Stimulated activated CD4-positive, alpha-beta T cell treated with anti-CD3 and anti-CD28 coated beads, TNF-alpha, amount 100 ng/mL, for 4 hours (primary cell): ENCODE measurements around the gene SRD5A1.
"Not testable (repeated sequence)": the region's sequence is repeated elsewhere in the genome, so short reads cannot be mapped to it uniquely, and the experiment has no call there.

Experiments used
- DNase-seq, 3 experiments: peaks; one replicate each; pipeline ENCODE4 v3.0.0-alpha.2; 2020; ENCODE audit warnings: low read depth in 3 of 3

Gene SRD5A1

GRCh38 chr5:6644794-6645241 lies 11.6 kb downstream of the SRD5A1 start:
- no peak for DNase-seq

- DNase-seq = not testable (repeated sequence)
Observed at GRCh38 chr5:6645571-6646362, 12.5 kb downstream of the SRD5A1 start.

GRCh38 chr5:6649186-6649585 lies 15.9 kb downstream of the SRD5A1 start:
- no peak for DNase-seq

- no peak for DNase-seq
Observed at GRCh38 chr5:6649681-6650080, 16.4 kb downstream of the SRD5A1 start.

- no peak for DNase-seq
Observed at GRCh38 chr5:6652025-6652424, 18.8 kb downstream of the SRD5A1 start.

GRCh38 chr5:6655432-6655831 lies 22.2 kb downstream of the SRD5A1 start:
- DNase-seq = no peak

GRCh38 chr5:6656680-6657079 lies 23.4 kb downstream of the SRD5A1 start:
- no peak for DNase-seq

GRCh38 chr5:6659941-6660684 lies 26.9 kb downstream of the SRD5A1 start:
- no peak for DNase-seq

- DNase-seq = no peak
Observed at GRCh38 chr5:6660688-6661087, 27.4 kb downstream of the SRD5A1 start.

- no peak for DNase-seq
Observed at GRCh38 chr5:6666762-6667161, 33.5 kb downstream of the SRD5A1 start.

- no peak for DNase-seq
Observed at GRCh38 chr5:6667648-6668047, 34.4 kb downstream of the SRD5A1 start.

- not testable (repeated sequence) for DNase-seq
Observed at GRCh38 chr5:6668717-6669116, 35.5 kb downstream of the SRD5A1 start.

- no peak for DNase-seq
Observed at GRCh38 chr5:6673031-6673430, 39.8 kb downstream of the SRD5A1 start.

GRCh38 chr5:6673963-6674362 lies 40.7 kb downstream of the SRD5A1 start:
- no peak for DNase-seq

- DNase-seq = no peak
Observed at GRCh38 chr5:6674421-6674820, 41.2 kb downstream of the SRD5A1 start.

- DNase-seq = no peak
Observed at GRCh38 chr5:6674886-6675285, 41.6 kb downstream of the SRD5A1 start.

GRCh38 chr5:6675784-6676491 lies 42.7 kb downstream of the SRD5A1 start:
- no peak for DNase-seq

GRCh38 chr5:6676702-6677101 lies 43.5 kb downstream of the SRD5A1 start:
- DNase-seq = no peak

GRCh38 chr5:6678385-6678784 lies 45.1 kb downstream of the SRD5A1 start:
- DNase-seq = no peak

- no peak for DNase-seq
Observed at GRCh38 chr5:6680922-6681321, 47.7 kb downstream of the SRD5A1 start.

GRCh38 chr5:6681682-6682081 lies 48.4 kb downstream of the SRD5A1 start:
- DNase-seq = no peak

- no peak for DNase-seq
Observed at GRCh38 chr5:6682239-6682638, 49.0 kb downstream of the SRD5A1 start.
